A673 (cell line): ENCODE results near the gene CMIP. TPM values are rescaled to one million over a fixed set of nuclear protein-coding genes. Genes with fewer than 3 reads are reported as not detected.
"Not testable (repeated sequence)": the region's sequence is repeated elsewhere in the genome, so short reads cannot be mapped to it uniquely, and the experiment has no call there.

Experiments used
- BruUV-seq: library from RNA; stranded (reverse); fragments of 400-500 nt; replicated peaks from 2 replicates; lab custom pipeline; 2021; lab: Mats Ljungman, UMichigan
- CTCF ChIA-PET: fragments of 300-600 bp; sonication (Branson Sonifier 250); formaldehyde crosslinking; loops from one replicate; lab custom pipeline; 2022; ENCODE audit warnings: antibody characterized with exemption; lab: Charles Lee
- POLR2A ChIA-PET: fragments of 300-600 bp; sonication (Branson Sonifier 250); formaldehyde crosslinking; loops from one replicate; lab custom pipeline; 2022; ENCODE audit warnings: antibody characterized with exemption; ENCODE audit not compliant: low non-redundant PET; lab: Charles Lee
- DNase-seq: peaks from one replicate; pipeline ENCODE4 v3.0.0-alpha.2; 2015; ENCODE audit warnings: low spot score
- H3K27ac ChIP-seq: fragments of 200-600 bp; sonication (generic); 2 replicates; pipeline ENCODE4 v1.5.1; 2016; ENCODE audit warnings: mixed run types, low read depth, mild to moderate bottlenecking, mixed read lengths, antibody characterized with exemption, low read length; ENCODE audit not compliant: poor library complexity, severe bottlenecking
- H3K27me3 ChIP-seq: fragments of 200-600 bp; sonication (generic); replicated peaks from 2 replicates; pipeline ENCODE4 v1.6.1; 2017; ENCODE audit warnings: mixed run types, low read depth, mild to moderate bottlenecking, mixed read lengths, antibody characterized with exemption, low read length; ENCODE audit not compliant: insufficient read depth, poor library complexity
- H3K36me3 ChIP-seq: fragments of 200-600 bp; sonication (generic); 2 replicates; pipeline ENCODE4 v1.6.1; 2016; ENCODE audit warnings: mixed run types, mild to moderate bottlenecking, mixed read lengths, antibody characterized with exemption, low read length; ENCODE audit not compliant: insufficient read depth, poor library complexity, severe bottlenecking
- H3K4me1 ChIP-seq: fragments of 200-600 bp; sonication (generic); 2 replicates; pipeline ENCODE4 v1.6.1; 2017; ENCODE audit warnings: mixed run types, mild to moderate bottlenecking, mixed read lengths, antibody characterized with exemption, low read length; ENCODE audit not compliant: insufficient read depth, poor library complexity, severe bottlenecking
- H3K4me3 ChIP-seq: fragments of 200-600 bp; sonication (generic); 2 replicates; pipeline ENCODE4 v1.5.1; 2016; ENCODE audit warnings: low read depth, mixed run types, mild to moderate bottlenecking, mixed read lengths, low read length; ENCODE audit not compliant: poor library complexity, severe bottlenecking
- H3K9me3 ChIP-seq: fragments of 200-600 bp; sonication (generic); 2 replicates; pipeline ENCODE4 v1.6.1; 2016; ENCODE audit warnings: mixed run types, low read depth, mild to moderate bottlenecking, mixed read lengths, antibody characterized with exemption, low read length; ENCODE audit not compliant: poor library complexity, severe bottlenecking
- EZH2 ChIP-seq: fragments of 200-600 bp; sonication (generic); IDR thresholded peaks from 2 replicates; pipeline ENCODE4 v1.6.1; 2017; ENCODE audit warnings: borderline replicate concordance, low read depth, mild to moderate bottlenecking, mixed read lengths, antibody characterized with exemption, low read length; ENCODE audit not compliant: poor library complexity, severe bottlenecking
- intact Hi-C: fragments of 100-400 bp; cut with micrococcal nuclease; formaldehyde crosslinking; loops from one replicate; pipeline ENCODE4 v1.10.0; 2022; ENCODE audit not compliant: unreplicated experiment
- total RNA-seq: library from RNA; stranded (reverse); gene quantifications from 2 replicates; pipeline ENCODE4 v1.2.3, GENCODE V29; 2021
- TF ChIP-seq, protein P1 (sequence below): fragments of 300-800, 200-600 bp; sonication (generic); conservative IDR thresholded peaks from 2 replicates; pipeline ENCODE4 v1.5.1; 2017; ENCODE audit warnings: low read depth, mild to moderate bottlenecking, antibody characterized with exemption, low read length, moderate library complexity, mixed read lengths

CMIP gene
- total RNA-seq, 1 experiment from 2014 or later, result 25.5 TPM

DNA sequence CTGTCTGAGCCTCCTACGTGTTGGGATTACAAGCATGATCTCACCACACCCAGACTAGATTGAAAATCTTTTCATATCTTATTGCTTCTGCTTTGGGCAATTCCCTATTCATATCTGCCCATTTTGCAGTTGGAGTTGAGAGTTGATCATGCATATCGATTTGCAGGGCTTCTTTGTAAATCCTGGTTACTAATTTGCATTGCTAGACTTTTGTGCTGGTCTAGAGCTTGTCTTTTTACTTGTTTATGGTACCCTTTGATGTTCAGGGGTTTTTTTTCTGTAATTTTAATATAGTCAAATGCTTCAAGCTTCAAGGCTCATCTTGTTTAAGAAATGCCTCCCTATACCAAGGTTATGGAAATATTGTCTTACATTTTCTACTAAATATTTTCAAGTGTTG lies 23.5 kb upstream of the CMIP start:
- DNase-seq, result no peak
- Histone ChIP-seq H3K27me3 (no peaks in the 10 kb centered on the region), H3K4me3 (no peak overlapping the region), H3K9me3 (no peaks in the 10 kb centered on the region), H3K36me3 (no peaks in the 10 kb centered on the region), H3K4me1 (no peaks in the 10 kb centered on the region), H3K27ac (no peak overlapping the region)
- POLR2A ChIA-PET, result interaction anchor here (0.6 kb wide), 1 partner anchor 9 kb away, joined by 4 read pairs; no protein-coding TSS in a partner anchor
- BruUV-seq, result no TSS peak
- TF ChIP-seq, protein P1, sequence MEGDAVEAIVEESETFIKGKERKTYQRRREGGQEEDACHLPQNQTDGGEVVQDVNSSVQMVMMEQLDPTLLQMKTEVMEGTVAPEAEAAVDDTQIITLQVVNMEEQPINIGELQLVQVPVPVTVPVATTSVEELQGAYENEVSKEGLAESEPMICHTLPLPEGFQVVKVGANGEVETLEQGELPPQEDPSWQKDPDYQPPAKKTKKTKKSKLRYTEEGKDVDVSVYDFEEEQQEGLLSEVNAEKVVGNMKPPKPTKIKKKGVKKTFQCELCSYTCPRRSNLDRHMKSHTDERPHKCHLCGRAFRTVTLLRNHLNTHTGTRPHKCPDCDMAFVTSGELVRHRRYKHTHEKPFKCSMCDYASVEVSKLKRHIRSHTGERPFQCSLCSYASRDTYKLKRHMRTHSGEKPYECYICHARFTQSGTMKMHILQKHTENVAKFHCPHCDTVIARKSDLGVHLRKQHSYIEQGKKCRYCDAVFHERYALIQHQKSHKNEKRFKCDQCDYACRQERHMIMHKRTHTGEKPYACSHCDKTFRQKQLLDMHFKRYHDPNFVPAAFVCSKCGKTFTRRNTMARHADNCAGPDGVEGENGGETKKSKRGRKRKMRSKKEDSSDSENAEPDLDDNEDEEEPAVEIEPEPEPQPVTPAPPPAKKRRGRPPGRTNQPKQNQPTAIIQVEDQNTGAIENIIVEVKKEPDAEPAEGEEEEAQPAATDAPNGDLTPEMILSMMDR, result no peak
- intact Hi-C loops, result no loop called here
- CTCF ChIA-PET, result no interaction called here

DNA sequence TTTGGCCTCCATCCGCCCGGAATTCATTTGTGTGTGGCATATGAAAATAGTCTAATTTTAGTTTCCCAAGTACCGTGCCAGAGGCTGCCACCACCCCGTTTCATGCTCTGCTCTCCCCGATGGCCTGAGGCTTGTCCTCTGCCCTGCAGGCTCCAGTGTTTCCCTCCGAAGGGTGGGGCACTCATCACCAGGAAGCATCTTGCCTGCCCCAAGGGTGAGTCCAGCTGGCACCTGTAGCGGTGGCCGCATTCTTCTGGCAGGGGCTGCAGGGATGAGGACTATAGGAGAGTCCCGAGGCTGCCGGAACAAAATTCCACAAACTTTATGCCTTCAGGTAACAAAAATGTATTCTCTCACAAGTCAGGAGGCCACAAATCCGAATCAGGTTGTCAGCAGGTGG lies 23.1 kb upstream of the CMIP start:
- POLR2A ChIA-PET, result interaction anchor here (0.6 kb wide), 1 partner anchor 9 kb away, joined by 4 read pairs; no protein-coding TSS in a partner anchor

DNA sequence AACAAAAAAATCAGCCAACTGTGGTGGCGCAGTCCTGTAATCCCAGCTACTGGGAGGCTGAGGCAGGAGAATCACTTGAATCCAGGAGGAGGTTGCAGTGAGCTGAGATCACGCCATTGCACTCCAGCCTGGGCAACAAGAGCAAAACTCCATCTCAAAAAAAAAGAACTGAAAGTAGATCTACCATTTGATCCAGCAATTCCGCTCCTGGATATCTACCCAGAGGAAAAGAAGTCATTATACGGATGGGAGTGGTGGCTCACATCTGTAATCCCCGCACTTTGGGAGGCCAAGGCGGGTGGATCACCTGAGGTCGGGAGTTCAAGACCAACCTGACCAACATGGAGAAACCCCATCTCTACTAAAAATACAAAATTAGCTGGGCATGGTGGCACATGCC lies 22.5 kb upstream of the CMIP start:
- BruUV-seq, H3K36me3 ChIP-seq, DNase-seq, POLR2A ChIA-PET, CTCF ChIA-PET, intact Hi-C loops, H3K27ac ChIP-seq, H3K4me1 ChIP-seq, H3K4me3 ChIP-seq, H3K27me3 ChIP-seq, H3K9me3 ChIP-seq: not testable (repeated sequence)

More for the DNA sequence above, 23.1 kb upstream of the CMIP start:
- TF ChIP-seq EZH2, result no peak
- TF ChIP-seq, protein P1, result no peak
- no peak overlapping the region for H3K4me3 ChIP-seq
- no peak overlapping the region for H3K27ac ChIP-seq
- no peaks in the 10 kb centered on the region for H3K27me3 ChIP-seq
- no peaks in the 10 kb centered on the region for H3K4me1 ChIP-seq
- CTCF ChIA-PET, result no interaction called here
- H3K36me3 ChIP-seq, result no peaks in the 10 kb centered on the region
- intact Hi-C loops, result no loop called here
- DNase-seq, result no peak
- H3K9me3 ChIP-seq, result no peaks in the 10 kb centered on the region
- BruUV-seq, result no TSS peak

DNA sequence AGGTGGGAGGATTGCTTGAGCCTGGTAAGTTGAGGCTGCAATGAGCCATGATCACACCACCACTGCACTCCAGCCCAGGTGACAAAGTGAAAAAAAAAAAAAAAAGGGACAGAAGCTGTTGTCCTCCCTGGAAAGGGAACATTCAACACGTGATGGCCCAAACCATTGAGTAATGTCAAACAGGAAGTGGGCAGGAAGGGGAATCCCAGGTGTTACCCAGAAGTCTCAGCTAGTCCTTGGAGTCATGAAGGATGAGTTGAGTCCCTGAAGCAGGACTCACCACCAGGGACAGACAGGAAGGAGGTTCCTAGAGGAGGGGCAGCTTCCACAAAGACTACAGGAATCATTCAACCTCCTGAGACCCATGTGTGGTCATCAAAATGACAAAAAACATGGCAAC lies 19.8 kb upstream of the CMIP start:
- no peaks in the 10 kb centered on the region for H3K4me1 ChIP-seq
- no peaks in the 10 kb centered on the region for H3K36me3 ChIP-seq
- H3K27me3 ChIP-seq, result no peaks in the 10 kb centered on the region
- no peak overlapping the region for H3K27ac ChIP-seq
- TF ChIP-seq EZH2, result no peak
- TF ChIP-seq, protein P1, result no peak
- no peak for DNase-seq
- CTCF ChIA-PET, result interaction anchor here (0.6 to 0.7 kb wide), 2 partner anchors 21 to 38 kb away, joined by 3 to 4 read pairs; no protein-coding TSS in a partner anchor
- BruUV-seq, result no TSS peak
- intact Hi-C loops, result no loop called here
- H3K4me3 ChIP-seq, result no peak overlapping the region
- no peaks in the 10 kb centered on the region for H3K9me3 ChIP-seq
- POLR2A ChIA-PET, result interaction anchor here (0.7 kb wide), 1 partner anchor 29 kb away, joined by 15 read pairs; no protein-coding TSS in a partner anchor
